ENCODE data around the gene ITGAV. TPM values are rescaled to one million over a fixed set of nuclear protein-coding genes. Genes with fewer than 3 reads are reported as not detected.

The ITGAV gene
- total and polyA plus RNA-seq, 2 donors (not counting 3 experiments of a cell fraction or from before 2014, with no cell fraction given), result 61.8 to 131 TPM

- Histone ChIP-seq H3K4me1 (ENCODE audit: control insufficient read depth, extremely low read depth, insufficient read depth, low read length) (peaks cover 37% of the 10 kb centered on the region), H3K9ac (replicated peaks; ENCODE audit: extremely low read depth, insufficient read depth, low read length) (peak overlapping the region; percentile 99), H2AFZ (ENCODE audit: low read depth, low read length) (peak overlapping the region; percentile 14), H3K27ac (ENCODE audit: insufficient read depth, low read depth, low read length) (peak overlapping the region; percentile 97), H3K27me3 (ENCODE audit: control insufficient read depth in 2 of 2, insufficient read depth in 2 of 2, low read length in 2 of 2) (no peaks in the 10 kb centered on the region), H4K20me1 (replicated peaks; ENCODE audit: control insufficient read depth, extremely low read depth, insufficient read depth, low read length) (peaks cover 5% of the 10 kb centered on the region), H3K9me3 (replicated peaks; ENCODE audit: control insufficient read depth, insufficient read depth, low read length) (no peaks in the 10 kb centered on the region), H3K4me2 (ENCODE audit: insufficient read depth, low read length) (peak overlapping the region; percentile 93), H3K79me2 (ENCODE audit: control insufficient read depth, insufficient read depth, low read length) (peaks cover 55% of the 10 kb centered on the region), H3K36me3 (ENCODE audit: control insufficient read depth in 2 of 2, extremely low read depth in 1 of 2, insufficient read depth in 2 of 2, low read length in 2 of 2) (no peaks in the 10 kb centered on the region), H3K4me3 (replicated peaks in 1 of 3; ENCODE audit: insufficient read depth in 1 of 3, low read depth in 1 of 3, low read length in 3 of 3) (peak overlapping the region; percentile 76 to 96 (median 83)), H3K9me1 (replicated peaks; ENCODE audit: control insufficient read depth, extremely low read depth, insufficient read depth, low read length) (no peaks in the 10 kb centered on the region)
- FAIRE-seq (peak; percentile 8), DNase-seq (ENCODE audit: low read depth, low spot score) (peak; percentile 78)
- intact Hi-C loops (cut with micrococcal nuclease) (loop anchor here (1.0 to 2.0 kb wide), 7 partner anchors 10 to 105 kb away; partner anchors contain the start of gene ZC3H15), dilution Hi-C loops (cut with MboI; ENCODE audit: extremely low pct_ligation_motif_present, low sequenced_read_pairs) (no loop called here)
- POLR2A ChIA-PET, result interaction anchor here (1.5 kb wide), 1 partner anchor 15 kb away, joined by 10 read pairs; no protein-coding TSS in a partner anchor
- TF ChIP-seq MYC (IDR thresholded peaks at IDR 0.05; ENCODE audit: low read depth, low read length) (no peak), POLR2A (IDR thresholded peaks at IDR 0.05; ENCODE audit: low read depth, low read length) (no peak), GATA2 (IDR thresholded peaks at IDR 0.05; ENCODE audit: insufficient read depth, insufficient read length, low read depth, low read length) (peak; percentile 62), FOS (IDR thresholded peaks at IDR 0.05; ENCODE audit: borderline replicate concordance, insufficient read depth, low read length) (peak; percentile 63), CTCF (IDR thresholded peaks at IDR 0.05; ENCODE audit: extremely low read depth in 1 of 2, insufficient read depth in 1 of 2, low read depth in 1 of 2, low read length in 2 of 2) (no peak), POLR2AphosphoS5 (IDR thresholded peaks at IDR 0.05; ENCODE audit: insufficient read depth, low read depth, low read length) (no peak), EZH2 (IDR thresholded peaks at IDR 0.05; ENCODE audit: borderline replicate concordance, low read depth, low read length, severe bottlenecking) (no peak), JUN (IDR thresholded peaks at IDR 0.05; ENCODE audit: borderline replicate concordance, insufficient read depth, insufficient read length, low read depth) (peak; percentile 37)
- CTCF ChIA-PET, result interaction anchor here (0.9 to 3.4 kb wide), 6 partner anchors 11 to 87 kb away, joined by 3 to 24 read pairs (median 8); no protein-coding TSS in a partner anchor
- BruUV-seq (replicated peaks), result TSS peak; percentile 24
Measured at GRCh38 chr2:186590759-186591505, 1.1 kb downstream of the ITGAV start.
